ENCODE data around the gene SRC.

- no peak for TF ChIP-seq SUZ12 (IDR thresholded peaks at IDR 0.05)
- no peak for TF ChIP-seq HDGF (IDR thresholded peaks at IDR 0.05; ENCODE audit: borderline replicate concordance)
- TF ChIP-seq LEF1 (IDR thresholded peaks at IDR 0.05; ENCODE audit: borderline replicate concordance): no peak
- TF ChIP-seq ELF4 (IDR thresholded peaks at IDR 0.05): no peak
- no peak for TF ChIP-seq ZNF384 (IDR thresholded peaks at IDR 0.05)
- no peak for TF ChIP-seq BHLHE40 (IDR thresholded peaks at IDR 0.05; ENCODE audit: borderline replicate concordance)
- no peak for TF ChIP-seq FOXK2 (IDR thresholded peaks at IDR 0.05)
- TF ChIP-seq SP1 (IDR thresholded peaks at IDR 0.05): no peak
- TF ChIP-seq FOXM1 (IDR thresholded peaks at IDR 0.05; ENCODE audit: borderline replicate concordance): no peak
- TF ChIP-seq ARNT (IDR thresholded peaks at IDR 0.05): no peak
- no peak for TF ChIP-seq NFRKB (IDR thresholded peaks at IDR 0.05)
- TF ChIP-seq PKNOX1 (IDR thresholded peaks at IDR 0.05): no peak
- no peak for TF ChIP-seq L3MBTL2 (conservative IDR thresholded peaks at IDR 0.05)
These were observed at the start of gene SRC for GRCh38 chr20:37345339-37346235.
